Measurements from ENCODE around the gene CETN3. TPM values are rescaled to one million over a fixed set of nuclear protein-coding genes. Genes with fewer than 3 reads are reported as not detected.

The CETN3 gene
- total and polyA plus RNA-seq, 2 of the 8 experiments (the other 6 are each of a cell fraction or from before 2014, with no cell fraction given): 4.8 to 43.8 TPM

GRCh38 chr5:90409318-90410177 lies at the start of gene CETN3 (continued):
- TF ChIP-seq RNF2 (IDR thresholded peaks at IDR 0.05; ENCODE audit: borderline replicate concordance, low read depth, low read length, missing control alignments, poor library complexity, severe bottlenecking): no peak
- peak; percentile 95 for TF ChIP-seq TBP (IDR thresholded peaks at IDR 0.05; ENCODE audit: low read depth, low read length)
- TF ChIP-seq TEAD4 (IDR thresholded peaks at IDR 0.05; ENCODE audit: low read depth, low read length): no peak; the same call in 1 of the 2 replicates
- TF ChIP-seq E2F6 (IDR thresholded peaks at IDR 0.05): peak; percentile 85
- TF ChIP-seq SIN3A (conservative IDR thresholded peaks at IDR 0.05 in 1 of 2, IDR thresholded peaks at IDR 0.05 in 1 of 2; ENCODE audit: low read depth in 1 of 2, low read length in 2 of 2): peak in 1 of 2 experiments; percentile 58; a peak in 1 of 4 replicates
- no peak; the same call in 1 of the 2 replicates for TF ChIP-seq SP4 (IDR thresholded peaks at IDR 0.05; ENCODE audit: low read length)
- TF ChIP-seq PHF8 (conservative IDR thresholded peaks at IDR 0.05; ENCODE audit: low read depth, low read length): peak; percentile 82; the same call in 1 of the 2 replicates
- TF ChIP-seq BRCA1 (IDR thresholded peaks at IDR 0.05; ENCODE audit: low read depth, low read length): peak; percentile 67
- TF ChIP-seq SAP30 (IDR thresholded peaks at IDR 0.05; ENCODE audit: insufficient read depth, insufficient replicate concordance, low read length): peak; percentile 69
- TF ChIP-seq GTF2F1 (IDR thresholded peaks at IDR 0.05; ENCODE audit: borderline replicate concordance, low read depth, low read length): peak; percentile 87
- TF ChIP-seq POLR2AphosphoS5 (IDR thresholded peaks at IDR 0.05; ENCODE audit: low read depth, low read length): peak; percentile 95
- no peak for TF ChIP-seq CBX5 (IDR thresholded peaks at IDR 0.05; ENCODE audit: low read depth, low read length)
- TF ChIP-seq TAF7 (optimal IDR thresholded peaks at IDR 0.05; ENCODE audit: borderline replicate concordance, low read depth, low read length): peak; percentile 95
- TF ChIP-seq TCF12 (IDR thresholded peaks at IDR 0.05; ENCODE audit: low read depth, low read length): no peak
- peak; percentile 85 for TF ChIP-seq CHD2 (IDR thresholded peaks at IDR 0.05; ENCODE audit: low read length)
- TF ChIP-seq KDM1A (IDR thresholded peaks at IDR 0.05; ENCODE audit: borderline replicate concordance, low read length): no peak
- TF ChIP-seq ZNF274 (IDR thresholded peaks at IDR 0.05; ENCODE audit: borderline replicate concordance, extremely low read depth, low read length): no peak
- TF ChIP-seq HDAC2 (IDR thresholded peaks at IDR 0.05; ENCODE audit: borderline replicate concordance in 1 of 2, low read depth in 2 of 2, low read length in 2 of 2): peak in 1 of 2 experiments; percentile 81; a peak in 1 of 4 replicates
- TF ChIP-seq YY1 (IDR thresholded peaks at IDR 0.05; ENCODE audit: low read depth, low read length): peak; percentile 89
- peak; percentile 79 for TF ChIP-seq ASH2L (IDR thresholded peaks at IDR 0.05; ENCODE audit: low read length)
- TF ChIP-seq EGR1 (IDR thresholded peaks at IDR 0.05; ENCODE audit: borderline replicate concordance, low read depth, low read length): 0 out of 2 replicates have a peak, but pooled peaks have one; percentile 16
- TF ChIP-seq SP1 (IDR thresholded peaks at IDR 0.05; ENCODE audit: low read depth, low read length): peak; percentile 98

Data from H1 (cell line).